Measurements from ENCODE around the gene FBLL1. TPM values are rescaled to one million over a fixed set of nuclear protein-coding genes. Genes with fewer than 3 reads are reported as not detected.
A peak's percentile ranks its signal among the peaks of the same experiment; 100 is the strongest.

Gene FBLL1
- total and polyA plus RNA-seq, 7 donors: 0.41 to 2.1 (median 0.60) TPM; not detected in 2

GRCh38 chr5:168486136-168486879 is 42.8 kb upstream of the FBLL1 start, which contains the start of gene RARS1:
RARS1 (plus strand) TSS chr5:168486471; CDS start chr5:168486499, 28 bp downstream.
- peak within 1 kb of the TSS; percentile 74 to 96 (median 81) for H3K4me3 ChIP-seq
- no peaks in the 10 kb centered on the region for H3K9me3 ChIP-seq
- H3K4me1 ChIP-seq: peaks cover 0 to 13% (median 10%) of the 10 kb centered on the region in 4 donors
- peak; percentile 95 for DNase-seq
- no peaks in the 10 kb centered on the region for H3K27me3 ChIP-seq
- TF ChIP-seq CTCF (IDR thresholded peaks at IDR 0.05) (peak; percentile 90 to 95 (median 94)), POLR2AphosphoS5 (IDR thresholded peaks at IDR 0.05) (peak; percentile 91 to 98 (median 96)), POLR2A (IDR thresholded peaks at IDR 0.05) (peak; percentile 84 to 87), EP300 (IDR thresholded peaks at IDR 0.05) (no peak)
- intact Hi-C loops (cut with DNase I): loop anchor here (2.0 to 5.0 kb wide), 2 partner anchors 92 to 219 kb away; partner anchors contain the start of gene PANK3
- peak within 1 kb of the TSS; percentile 79 to 83 (median 82) for H3K27ac ChIP-seq
- H3K36me3 ChIP-seq: peaks cover 5 to 34% (median 15%) of the 10 kb centered on the region in 4 donors
- 0 to 1% methylated on average over 40 of the region's 40 CpGs for WGBS, 2 donors

DNA sequence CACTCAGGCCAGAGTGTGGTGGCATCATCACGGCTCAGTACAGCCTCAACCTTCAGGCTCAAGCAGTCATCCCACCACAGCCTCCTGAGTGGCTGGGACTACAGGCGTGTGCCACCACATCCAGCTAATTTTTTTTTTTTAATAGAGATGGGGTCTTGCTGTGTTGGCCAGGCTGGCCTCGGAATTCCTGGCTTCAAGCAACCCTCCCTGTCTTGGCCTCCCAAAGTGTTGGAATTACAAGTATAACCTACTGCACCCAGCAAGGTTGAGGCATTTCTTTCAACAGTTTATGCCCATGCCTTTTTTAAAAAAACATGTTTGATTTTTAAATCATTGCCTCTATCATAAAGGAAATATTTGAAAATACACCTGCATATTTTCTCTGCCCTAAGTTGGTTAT is 40.0 kb upstream of the FBLL1 start:
- H3K4me1 ChIP-seq: peaks cover 0 to 13% (median 10%) of the 10 kb centered on the region in 4 donors
- no peak for DNase-seq
- H3K36me3 ChIP-seq: peaks cover 5 to 61% (median 25%) of the 10 kb centered on the region in 4 donors
- H3K27ac ChIP-seq: no peak overlapping the region
- intact Hi-C loops (cut with DNase I): loop anchor here (5.0 kb wide), 1 partner anchor 222 kb away; no protein-coding TSS in a partner anchor
- no peaks in the 10 kb centered on the region for H3K27me3 ChIP-seq
- H3K9me3 ChIP-seq: no peaks in the 10 kb centered on the region
- 95 to 96% methylated on average over 3 of the region's 3 CpGs for WGBS, 2 donors
- no peak overlapping the region for H3K4me3 ChIP-seq
- no peak for TF ChIP-seq EP300 (IDR thresholded peaks at IDR 0.05)
- TF ChIP-seq POLR2AphosphoS5 (IDR thresholded peaks at IDR 0.05): no peak
- no peak for TF ChIP-seq POLR2A (IDR thresholded peaks at IDR 0.05)
- TF ChIP-seq CTCF (IDR thresholded peaks at IDR 0.05): no peak

GRCh38 chr5:168494057-168494555 is 35.0 kb upstream of the FBLL1 start:
- TF ChIP-seq POLR2AphosphoS5 (IDR thresholded peaks at IDR 0.05) (no peak), CTCF (IDR thresholded peaks at IDR 0.05) (no peak), POLR2A (IDR thresholded peaks at IDR 0.05) (no peak), EP300 (IDR thresholded peaks at IDR 0.05) (no peak)
- no peak overlapping the region for H3K4me3 ChIP-seq
- H3K27ac ChIP-seq: no peak overlapping the region
- WGBS, 2 donors: 96% methylated on average over 5 of the region's 5 CpGs
- no peak for DNase-seq
- intact Hi-C loops (cut with DNase I): no loop called here
- H3K36me3 ChIP-seq: peaks cover 13 to 100% (median 53%) of the 10 kb centered on the region in 4 donors
- no peaks in the 10 kb centered on the region for H3K27me3 ChIP-seq
- no peaks in the 10 kb centered on the region for H3K9me3 ChIP-seq
- H3K4me1 ChIP-seq: no peaks in the 10 kb centered on the region

DNA sequence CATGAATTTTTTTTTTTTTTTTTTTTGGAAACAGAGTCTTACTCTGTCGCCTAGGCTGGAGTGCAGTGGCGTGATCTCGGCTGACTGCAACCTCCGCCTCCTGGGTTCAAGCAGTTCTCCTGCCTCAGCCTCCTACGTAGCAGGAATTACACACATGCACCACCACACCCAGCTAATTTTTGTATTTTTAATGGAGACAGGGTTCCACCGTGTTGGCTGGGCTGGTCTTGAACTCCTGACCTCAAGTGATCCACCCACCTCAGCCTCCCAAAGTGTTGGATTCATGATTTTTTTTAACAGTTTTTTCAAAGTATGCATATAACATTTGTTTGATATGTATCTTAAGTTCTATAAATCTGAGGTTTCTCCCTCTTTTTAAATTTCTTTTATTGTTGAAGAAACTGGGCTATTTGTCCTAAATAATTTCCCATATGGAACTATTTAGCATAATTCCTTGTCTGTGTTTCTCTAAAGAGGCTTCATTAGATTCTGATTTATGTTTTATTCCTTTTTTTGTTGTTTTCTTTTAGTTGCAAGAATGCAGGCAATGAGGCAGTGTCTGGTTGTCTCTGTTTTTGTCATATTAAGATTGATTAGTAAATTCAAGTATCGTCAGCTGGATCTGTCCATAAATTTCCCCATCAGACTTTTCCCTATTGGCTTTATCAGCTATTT is 26.4 kb upstream of the FBLL1 start:
- peaks cover 8 to 94% (median 33%) of the 10 kb centered on the region in 4 donors for H3K36me3 ChIP-seq
- 94 to 95% methylated on average over 7 of the region's 7 CpGs for WGBS, 2 donors
- no peaks in the 10 kb centered on the region for H3K4me1 ChIP-seq
- no peaks in the 10 kb centered on the region for H3K27me3 ChIP-seq
- intact Hi-C loops (cut with DNase I): no loop called here
- DNase-seq: no peak
- no peak overlapping the region for H3K27ac ChIP-seq
- no peak overlapping the region for H3K4me3 ChIP-seq
- H3K9me3 ChIP-seq: no peaks in the 10 kb centered on the region
- no peak for TF ChIP-seq EP300 (IDR thresholded peaks at IDR 0.05)
- TF ChIP-seq POLR2A (IDR thresholded peaks at IDR 0.05): no peak
- TF ChIP-seq POLR2AphosphoS5 (IDR thresholded peaks at IDR 0.05): no peak
- no peak for TF ChIP-seq CTCF (IDR thresholded peaks at IDR 0.05)

Data from sigmoid colon (tissue), 7 donors.